ENCODE measurements around the gene SIDT2.

SIDT2 gene

GRCh38 chr11:117221775-117222517, 43.4 kb downstream of the SIDT2 start:
- DNase-seq (ENCODE audit: low read depth): no peak
- no peak overlapping the region for H3K4me3 ChIP-seq (ENCODE audit: low read depth, low read length)
- no peak for TF ChIP-seq POLR2A (IDR thresholded peaks at IDR 0.05; ENCODE audit: extremely low read depth, insufficient read length)
- TF ChIP-seq CTCF (IDR thresholded peaks at IDR 0.05; ENCODE audit: low read depth, low read length): no peak
- no peak for TF ChIP-seq MYC (IDR thresholded peaks at IDR 0.05; ENCODE audit: low read depth, low read length)
- TF ChIP-seq MAX (IDR thresholded peaks at IDR 0.05; ENCODE audit: low read depth, low read length): no peak

- TF ChIP-seq CTCF (IDR thresholded peaks at IDR 0.05; ENCODE audit: low read depth, low read length): no peak
- no peak for TF ChIP-seq MAX (IDR thresholded peaks at IDR 0.05; ENCODE audit: low read depth, low read length)
- no peak for TF ChIP-seq POLR2A (IDR thresholded peaks at IDR 0.05; ENCODE audit: extremely low read depth, insufficient read length)
- no peak for TF ChIP-seq MYC (IDR thresholded peaks at IDR 0.05; ENCODE audit: low read depth, low read length)
- no peak for DNase-seq (ENCODE audit: low read depth)
- no peak overlapping the region for H3K4me3 ChIP-seq (ENCODE audit: low read depth, low read length)
Observed at GRCh38 chr11:117222991-117223740, 44.6 kb downstream of the SIDT2 start.

GRCh38 chr11:117223741-117224689, 45.5 kb downstream of the SIDT2 start:
- no peak overlapping the region for H3K4me3 ChIP-seq (ENCODE audit: low read depth, low read length)
- TF ChIP-seq POLR2A (IDR thresholded peaks at IDR 0.05; ENCODE audit: extremely low read depth, insufficient read length) (no peak), MAX (IDR thresholded peaks at IDR 0.05; ENCODE audit: low read depth, low read length) (no peak), MYC (IDR thresholded peaks at IDR 0.05; ENCODE audit: low read depth, low read length) (no peak)
- DNase-seq (ENCODE audit: low read depth): no peak

- DNase-seq (ENCODE audit: low read depth): no peak
- TF ChIP-seq CTCF (IDR thresholded peaks at IDR 0.05; ENCODE audit: low read depth, low read length) (no peak), POLR2A (IDR thresholded peaks at IDR 0.05; ENCODE audit: extremely low read depth, insufficient read length) (no peak), MYC (IDR thresholded peaks at IDR 0.05; ENCODE audit: low read depth, low read length) (no peak), MAX (IDR thresholded peaks at IDR 0.05; ENCODE audit: low read depth, low read length) (no peak)
Observed at GRCh38 chr11:117225553-117226170, 47.1 kb downstream of the SIDT2 start.

GRCh38 chr11:117226388-117227385, 48.1 kb downstream of the SIDT2 start:
- TF ChIP-seq MAX (IDR thresholded peaks at IDR 0.05; ENCODE audit: low read depth, low read length) (peak; percentile 44; the same call in 1 of the 2 replicates), MYC (IDR thresholded peaks at IDR 0.05; ENCODE audit: low read depth, low read length) (peak; percentile 21; the same call in 1 of the 2 replicates), CTCF (IDR thresholded peaks at IDR 0.05; ENCODE audit: low read depth, low read length) (peak; percentile 77), POLR2A (IDR thresholded peaks at IDR 0.05; ENCODE audit: extremely low read depth, insufficient read length) (no peak)
- H3K4me3 ChIP-seq (ENCODE audit: low read depth, low read length): no peak overlapping the region
- DNase-seq (ENCODE audit: low read depth): peak; percentile 86

More at GRCh38 chr11:117225553-117226170, 47.1 kb downstream of the SIDT2 start:
- no peak overlapping the region for H3K4me3 ChIP-seq (ENCODE audit: low read depth, low read length)
